GM21515 (cell line): ENCODE results near the gene SLC38A7.
"Not testable (repeated sequence)": the region's sequence is repeated elsewhere in the genome, so short reads cannot be mapped to it uniquely, and the experiment has no call there.

Experiments used
- ATAC-seq: cut with Tn5 transposase; IDR thresholded peaks from one replicate; pipeline ENCODE4 v1.9.1; 2021; ENCODE audit not compliant: unreplicated experiment

SLC38A7 gene

GRCh38 chr16:58638148-58639036 is 46.2 kb downstream of the SLC38A7 start:
- no peak for ATAC-seq

GRCh38 chr16:58637021-58637420 is 47.5 kb downstream of the SLC38A7 start:
- not testable (repeated sequence) for ATAC-seq

GRCh38 chr16:58636466-58636865 is 48.1 kb downstream of the SLC38A7 start:
- ATAC-seq, result no peak

- no peak for ATAC-seq
These were observed 49.1 kb downstream of the SLC38A7 start for GRCh38 chr16:58635502-58635901.

GRCh38 chr16:58634265-58634802 is 50.2 kb downstream of the SLC38A7 start:
- no peak for ATAC-seq

GRCh38 chr16:58629733-58630640 is 54.6 kb downstream of the SLC38A7 start, which contains the start of gene CNOT1:
CNOT1 (minus strand) TSS chr16:58629826; CDS start chr16:58599337, 30,489 bp downstream.
- ATAC-seq, result peak; percentile 89

- peak; percentile 9 for ATAC-seq
These were observed 55.5 kb downstream of the SLC38A7 start for GRCh38 chr16:58628845-58629732.

- ATAC-seq, result no peak
These were observed 60.4 kb downstream of the SLC38A7 start for GRCh38 chr16:58624209-58624608.

- ATAC-seq, result no peak
These were observed 64.2 kb downstream of the SLC38A7 start for GRCh38 chr16:58620396-58620795.

GRCh38 chr16:58615280-58615679 is 69.3 kb downstream of the SLC38A7 start:
- no peak for ATAC-seq
